Gastrocnemius medialis (tissue), 4 donors: ENCODE results near the gene CSNK2A1.

ENCODE experiments used
- POLR2A ChIP-seq, 2 donors: fragments of 450-650 bp; IDR thresholded peaks; one replicate each; pipeline ENCODE4 v1.6.1; 2017; ENCODE audit warnings: antibody characterized with exemption in 2 of 2, mild to moderate bottlenecking in 2 of 2, moderate library complexity in 2 of 2
- TF ChIP-seq, protein P1 (sequence below), 5 experiments: fragments of 450-650 bp in 3 of 5; fragments of 200-600 bp in 2 of 5; sonication (generic) in 2 of 5; IDR thresholded peaks in 4 of 5; conservative IDR thresholded peaks in 1 of 5; 1 replicate in 4 of 5; 2 replicates in 1 of 5; pipeline ENCODE4 v1.5.1; 2016 to 2019; ENCODE audit warnings: antibody characterized with exemption in 5 of 5, mild to moderate bottlenecking in 3 of 5, moderate library complexity in 3 of 5

DNA sequence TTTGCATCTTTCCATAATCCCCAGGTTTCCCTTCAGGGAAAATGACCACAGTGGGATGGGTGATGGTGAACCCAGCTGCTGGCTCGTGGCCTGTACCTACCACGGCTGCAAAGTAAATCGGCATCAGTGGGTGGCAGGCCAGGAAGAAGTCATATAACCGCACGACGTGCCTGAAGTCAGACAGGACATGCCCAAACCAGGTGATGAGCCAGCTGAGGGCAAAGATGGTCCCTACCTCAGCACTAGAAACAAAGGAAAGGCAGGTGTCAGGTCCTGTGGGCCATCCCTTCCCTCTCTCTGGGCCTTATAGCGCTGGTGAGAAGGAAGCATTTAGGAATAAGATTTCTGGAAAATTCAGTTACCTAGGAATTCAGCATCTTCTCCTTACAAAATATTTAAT lies 103.4 kb downstream of the CSNK2A1 start:
- TF ChIP-seq, protein P1, sequence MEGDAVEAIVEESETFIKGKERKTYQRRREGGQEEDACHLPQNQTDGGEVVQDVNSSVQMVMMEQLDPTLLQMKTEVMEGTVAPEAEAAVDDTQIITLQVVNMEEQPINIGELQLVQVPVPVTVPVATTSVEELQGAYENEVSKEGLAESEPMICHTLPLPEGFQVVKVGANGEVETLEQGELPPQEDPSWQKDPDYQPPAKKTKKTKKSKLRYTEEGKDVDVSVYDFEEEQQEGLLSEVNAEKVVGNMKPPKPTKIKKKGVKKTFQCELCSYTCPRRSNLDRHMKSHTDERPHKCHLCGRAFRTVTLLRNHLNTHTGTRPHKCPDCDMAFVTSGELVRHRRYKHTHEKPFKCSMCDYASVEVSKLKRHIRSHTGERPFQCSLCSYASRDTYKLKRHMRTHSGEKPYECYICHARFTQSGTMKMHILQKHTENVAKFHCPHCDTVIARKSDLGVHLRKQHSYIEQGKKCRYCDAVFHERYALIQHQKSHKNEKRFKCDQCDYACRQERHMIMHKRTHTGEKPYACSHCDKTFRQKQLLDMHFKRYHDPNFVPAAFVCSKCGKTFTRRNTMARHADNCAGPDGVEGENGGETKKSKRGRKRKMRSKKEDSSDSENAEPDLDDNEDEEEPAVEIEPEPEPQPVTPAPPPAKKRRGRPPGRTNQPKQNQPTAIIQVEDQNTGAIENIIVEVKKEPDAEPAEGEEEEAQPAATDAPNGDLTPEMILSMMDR (IDR thresholded peaks at IDR 0.05 in 4 of 5, conservative IDR thresholded peaks at IDR 0.05 in 1 of 5) = no peak
- TF ChIP-seq POLR2A (IDR thresholded peaks at IDR 0.05) = no peak
